Measurements from ENCODE around the gene CNDP2.

DNA sequence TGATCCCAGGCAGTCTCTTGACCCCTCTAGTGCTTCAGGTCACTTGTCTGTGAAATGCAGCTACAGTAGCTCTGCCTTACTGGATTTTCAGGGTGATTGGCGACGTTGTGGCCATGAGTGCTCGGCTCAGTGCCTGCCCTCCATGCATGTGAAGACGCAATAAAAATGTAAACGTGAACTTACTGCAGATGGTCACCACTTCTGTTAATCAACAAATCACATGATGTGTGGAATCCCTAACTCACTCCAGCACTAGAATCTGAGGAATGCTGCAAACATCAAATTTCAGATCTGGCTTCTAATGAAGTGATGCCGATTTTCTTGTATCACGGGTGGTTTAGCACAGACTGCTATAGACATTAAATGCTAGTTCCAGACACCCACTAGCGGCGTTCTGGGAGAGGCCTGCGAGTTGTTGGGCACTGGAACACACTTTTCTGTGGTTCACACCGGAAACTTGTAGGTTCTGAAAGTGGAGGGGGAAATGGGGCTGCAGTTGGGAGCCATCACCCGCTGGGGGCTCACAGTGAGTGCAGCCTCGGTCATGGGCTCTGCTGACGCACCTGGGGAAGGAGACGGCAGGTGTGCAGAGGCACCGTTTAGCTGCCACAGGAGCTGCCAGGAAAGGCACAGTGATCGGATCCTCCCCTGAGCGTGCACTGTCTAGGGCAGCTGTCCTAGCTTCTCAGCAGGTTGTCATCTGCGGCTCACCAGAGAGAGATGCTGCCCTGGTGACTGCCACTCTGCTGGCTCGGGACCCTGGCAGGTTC lies 44.7 kb downstream of the CNDP2 start:
- TF ChIP-seq CTCF (IDR thresholded peaks at IDR 0.05 in 4 of 5, conservative IDR thresholded peaks at IDR 0.05 in 1 of 5) (no peak), POLR2A (IDR thresholded peaks at IDR 0.05) (no peak)
